ENCODE data around the gene SPAG7.

SPAG7 gene

DNA sequence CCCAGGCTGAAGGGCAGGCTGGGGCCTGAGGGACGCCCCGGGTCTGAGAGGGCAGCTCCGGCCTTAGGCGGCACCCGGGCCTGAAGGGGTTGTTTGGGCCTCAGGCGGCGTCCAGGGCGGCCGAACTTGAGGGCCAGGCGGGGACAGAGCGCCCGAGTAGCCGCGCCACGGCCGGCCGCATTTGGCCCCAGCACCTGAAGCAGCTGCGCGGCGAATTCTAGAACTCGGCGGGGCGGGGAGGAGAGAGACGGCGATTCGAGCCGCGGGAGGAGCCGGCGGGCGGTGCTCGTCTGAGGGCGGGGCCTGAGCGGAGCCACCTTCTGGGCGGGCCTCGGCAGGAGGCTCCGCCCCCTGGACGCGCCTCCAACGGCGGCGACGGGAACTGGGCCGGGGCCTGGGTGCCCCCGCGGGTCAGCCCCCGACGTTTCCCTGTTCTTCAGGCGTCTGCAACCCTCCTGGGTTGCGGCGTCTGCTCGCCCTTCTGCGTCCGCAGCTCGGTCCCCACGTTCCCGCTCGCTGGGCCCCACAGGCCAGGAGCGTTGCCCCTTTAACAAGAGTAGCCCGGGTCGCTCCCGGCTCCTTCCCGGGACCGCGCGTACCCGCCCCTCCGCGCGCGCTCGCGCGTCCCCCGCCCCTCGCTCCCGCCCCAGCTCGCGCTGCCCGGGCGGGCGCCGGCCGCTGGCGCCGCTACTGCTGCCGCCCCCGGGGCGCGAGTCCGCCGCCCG lies 29.8 kb upstream of the SPAG7 start, which contains the start of the genes INCA1 and KIF1C:
Gene INCA1 (minus strand): TSS at position 221 of the 725 bp plus-strand sequence. CDS start 3,085 bp downstream, outside the sequence.
Gene KIF1C (plus strand): TSS at position 649 of the 725 bp plus-strand sequence. CDS start 2,297 bp downstream, outside the sequence.
- Histone ChIP-seq H3K9ac (ENCODE audit: low read depth in 1 of 2, low read length in 2 of 2) (peak within 1 kb of the TSS; percentile 87 to 93), H3K4me3 (ENCODE audit: low read depth in 1 of 2, low read length in 2 of 2) (peak within 1 kb of the TSS; percentile 98), H3K27me3 (ENCODE audit: control insufficient read depth in 1 of 2, insufficient read depth in 2 of 2, low read length in 2 of 2) (no peaks in the 10 kb centered on the region), H3K9me3 (ENCODE audit: control insufficient read depth in 1 of 2, low read length in 2 of 2) (no peaks in the 10 kb centered on the region), H3K4me1 (ENCODE audit: control insufficient read depth in 1 of 2, insufficient read depth in 2 of 2, low read length in 2 of 2) (peaks cover 25 to 27% of the 10 kb centered on the region in 2 donors), H3K36me3 (ENCODE audit: control insufficient read depth in 1 of 2, insufficient read depth in 2 of 2, low read length in 2 of 2) (peaks cover 20% of the 10 kb centered on the region in 2 donors), H3K27ac (ENCODE audit: low read depth, low read length) (peak within 1 kb of the TSS; percentile 90)

DNA sequence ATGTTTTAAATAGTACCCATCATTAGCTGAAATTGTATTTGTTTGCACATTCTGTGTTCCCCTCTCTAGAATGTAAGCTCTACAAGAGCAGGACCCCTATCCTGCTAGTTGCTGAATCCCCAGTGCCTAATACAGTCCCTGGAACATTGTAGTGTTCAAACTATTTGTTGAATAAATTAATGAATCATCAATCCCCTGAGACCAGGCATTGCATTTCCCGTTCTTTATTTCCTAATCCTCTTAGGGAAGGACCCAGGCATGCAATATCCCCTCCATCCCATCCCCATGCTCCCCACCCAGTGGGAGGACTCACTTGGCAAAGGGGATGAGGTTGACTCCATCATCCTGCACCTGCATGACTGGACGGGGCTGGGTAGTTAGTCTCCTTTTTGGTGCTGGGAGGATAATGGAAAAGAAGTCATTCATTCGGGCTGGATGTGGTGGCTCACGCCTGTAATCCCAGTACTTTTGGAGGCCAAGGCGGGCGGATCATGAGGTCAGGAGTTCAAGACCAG lies 26.5 kb upstream of the SPAG7 start:
- no peaks in the 10 kb centered on the region for H3K27me3 ChIP-seq (ENCODE audit: control insufficient read depth in 1 of 2, insufficient read depth in 2 of 2, low read length in 2 of 2)
- no peak overlapping the region for H3K27ac ChIP-seq (ENCODE audit: low read depth, low read length)
- H3K36me3 ChIP-seq (ENCODE audit: control insufficient read depth in 1 of 2, insufficient read depth in 2 of 2, low read length in 2 of 2), result peaks cover 0 to 3% of the 10 kb centered on the region in 2 donors
- no peak overlapping the region for H3K4me3 ChIP-seq (ENCODE audit: low read depth in 1 of 2, low read length in 2 of 2)
- peaks cover 12% of the 10 kb centered on the region in 2 donors for H3K4me1 ChIP-seq (ENCODE audit: control insufficient read depth in 1 of 2, insufficient read depth in 2 of 2, low read length in 2 of 2)
- H3K9ac ChIP-seq (ENCODE audit: low read depth in 1 of 2, low read length in 2 of 2), result no peak overlapping the region
- no peaks in the 10 kb centered on the region for H3K9me3 ChIP-seq (ENCODE audit: control insufficient read depth in 1 of 2, low read length in 2 of 2)

DNA sequence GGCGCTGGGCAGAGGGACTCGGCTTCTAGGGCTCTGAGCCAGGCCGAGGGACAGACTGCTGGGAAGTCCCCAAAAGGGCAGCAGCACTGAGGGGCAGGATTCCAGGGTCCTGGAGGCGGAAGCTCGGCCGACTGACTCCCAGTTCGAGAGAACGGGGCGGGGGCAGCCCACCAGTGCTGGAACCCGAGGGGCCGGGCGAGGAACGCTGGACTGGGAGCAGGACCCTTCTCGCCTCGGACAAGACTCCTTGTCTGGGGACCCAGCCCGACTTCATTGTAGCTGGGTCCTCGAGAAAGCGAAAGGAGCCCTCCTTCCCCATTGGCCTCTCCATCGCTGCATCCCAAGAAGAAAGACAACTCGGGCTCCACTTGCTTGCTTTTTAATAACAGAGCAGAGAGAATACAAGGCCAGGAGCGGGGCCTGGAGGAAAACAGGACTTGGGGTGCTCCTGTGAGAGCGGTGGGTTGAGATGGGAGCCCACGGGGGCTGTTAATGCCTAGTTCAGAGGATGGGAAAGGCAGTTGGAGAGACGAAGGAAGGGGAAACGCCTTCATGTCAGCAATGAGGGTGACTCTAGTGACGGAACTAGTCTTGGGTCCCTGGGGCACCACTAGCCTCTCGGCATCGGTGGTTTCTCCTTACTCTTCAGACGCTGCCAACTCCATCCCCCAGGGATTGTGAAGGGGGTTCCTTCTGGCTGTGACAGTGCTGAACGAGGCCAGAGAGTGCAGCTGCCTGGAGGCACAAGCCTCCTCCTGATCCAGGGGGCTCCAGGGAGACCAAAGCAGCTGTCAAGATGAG lies 20.4 kb upstream of the SPAG7 start:
- Histone ChIP-seq H3K9me3 (ENCODE audit: control insufficient read depth in 1 of 2, low read length in 2 of 2) (no peaks in the 10 kb centered on the region), H3K9ac (ENCODE audit: low read depth in 1 of 2, low read length in 2 of 2) (peak overlapping the region; percentile 90 to 91), H3K4me1 (ENCODE audit: control insufficient read depth in 1 of 2, insufficient read depth in 2 of 2, low read length in 2 of 2) (peaks cover 24 to 25% of the 10 kb centered on the region in 2 donors), H3K27me3 (ENCODE audit: control insufficient read depth in 1 of 2, insufficient read depth in 2 of 2, low read length in 2 of 2) (no peaks in the 10 kb centered on the region), H3K27ac (ENCODE audit: low read depth, low read length) (peak overlapping the region; percentile 94), H3K36me3 (ENCODE audit: control insufficient read depth in 1 of 2, insufficient read depth in 2 of 2, low read length in 2 of 2) (peaks cover 1 to 11% of the 10 kb centered on the region in 2 donors), H3K4me3 (ENCODE audit: low read depth in 1 of 2, low read length in 2 of 2) (peak overlapping the region; percentile 92 to 95)

DNA sequence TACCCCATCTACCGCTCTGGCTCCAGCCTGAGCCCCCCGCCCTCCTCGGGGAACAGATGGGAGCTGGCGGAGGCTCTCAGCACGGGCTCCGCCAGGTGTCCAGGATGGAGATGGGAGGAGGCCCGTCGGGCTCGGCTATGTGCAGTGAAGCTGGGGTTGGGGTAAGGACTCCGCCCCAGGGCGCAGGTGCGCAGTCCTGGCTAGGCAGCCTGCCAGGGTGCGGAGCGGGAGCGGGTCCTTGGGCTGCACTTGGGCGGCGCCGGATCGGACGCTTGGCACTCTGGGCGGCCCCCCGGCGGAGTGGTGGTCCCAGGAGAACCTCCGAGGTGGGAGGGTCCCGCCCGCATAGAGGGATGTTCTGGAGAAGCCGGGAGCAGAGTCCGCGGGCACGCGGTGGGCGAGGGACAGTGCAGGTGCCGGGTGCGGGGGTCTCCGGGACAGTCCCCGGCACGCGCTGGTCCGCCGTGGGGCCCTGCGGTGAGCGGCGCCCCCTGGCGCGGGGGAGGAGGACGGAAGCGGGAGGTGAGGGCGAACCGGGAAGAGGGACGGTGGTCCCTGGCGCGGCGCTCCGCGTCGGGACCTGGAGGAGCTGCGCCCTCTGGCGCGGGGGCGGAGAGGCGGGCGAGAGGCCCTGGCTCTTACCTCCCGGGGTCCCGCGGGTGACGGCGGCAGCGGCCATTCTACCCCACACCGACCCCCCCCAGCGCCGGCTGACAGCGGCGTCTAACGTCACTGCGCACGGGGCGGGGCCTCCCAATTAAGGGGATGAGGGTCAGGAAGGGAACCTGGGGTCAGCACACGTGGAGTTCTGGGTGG lies 19.5 kb upstream of the SPAG7 start, which contains the start of gene CAMTA2:
Gene CAMTA2 (minus strand): TSS at position 725 of the 816 bp plus-strand sequence. CDS start 1,453 bp downstream, outside the sequence.
- peak within 1 kb of the TSS; percentile 94 for H3K27ac ChIP-seq (ENCODE audit: low read depth, low read length)
- H3K9ac ChIP-seq (ENCODE audit: low read depth in 1 of 2, low read length in 2 of 2), result peak within 1 kb of the TSS; percentile 90 to 91
- H3K27me3 ChIP-seq (ENCODE audit: control insufficient read depth in 1 of 2, insufficient read depth in 2 of 2, low read length in 2 of 2), result no peaks in the 10 kb centered on the region
- no peaks in the 10 kb centered on the region for H3K9me3 ChIP-seq (ENCODE audit: control insufficient read depth in 1 of 2, low read length in 2 of 2)
- peaks cover 5 to 19% of the 10 kb centered on the region in 2 donors for H3K36me3 ChIP-seq (ENCODE audit: control insufficient read depth in 1 of 2, insufficient read depth in 2 of 2, low read length in 2 of 2)
- peak within 1 kb of the TSS; percentile 92 to 95 for H3K4me3 ChIP-seq (ENCODE audit: low read depth in 1 of 2, low read length in 2 of 2)
- H3K4me1 ChIP-seq (ENCODE audit: control insufficient read depth in 1 of 2, insufficient read depth in 2 of 2, low read length in 2 of 2), result peaks cover 24 to 25% of the 10 kb centered on the region in 2 donors

DNA sequence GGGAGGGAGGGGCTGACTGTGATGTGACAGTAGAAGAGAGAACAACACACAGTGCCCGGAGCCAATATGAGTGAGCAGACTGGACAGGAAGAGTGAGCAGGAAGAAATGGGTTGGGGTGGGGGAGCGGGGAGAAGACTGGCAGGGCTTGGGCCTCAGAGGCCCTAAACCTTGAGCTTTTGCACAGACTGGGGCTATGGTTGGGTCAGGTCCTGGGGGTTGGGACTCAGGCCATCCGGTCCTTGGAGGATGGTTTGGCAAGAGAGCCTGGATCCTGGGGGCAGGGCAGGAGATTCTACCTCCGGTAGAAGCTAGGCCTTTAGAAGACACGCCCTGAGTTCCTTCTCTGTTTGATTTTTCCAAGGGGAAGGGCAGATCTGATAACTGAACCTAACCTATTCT lies 18.8 kb upstream of the SPAG7 start:
- peaks cover 5 to 26% of the 10 kb centered on the region in 2 donors for H3K36me3 ChIP-seq (ENCODE audit: control insufficient read depth in 1 of 2, insufficient read depth in 2 of 2, low read length in 2 of 2)
- H3K9ac ChIP-seq (ENCODE audit: low read depth in 1 of 2, low read length in 2 of 2), result peak overlapping the region; percentile 90 to 91
- no peaks in the 10 kb centered on the region for H3K9me3 ChIP-seq (ENCODE audit: control insufficient read depth in 1 of 2, low read length in 2 of 2)
- H3K27ac ChIP-seq (ENCODE audit: low read depth, low read length), result peak overlapping the region; percentile 94
- no peaks in the 10 kb centered on the region for H3K27me3 ChIP-seq (ENCODE audit: control insufficient read depth in 1 of 2, insufficient read depth in 2 of 2, low read length in 2 of 2)
- peak overlapping the region; percentile 92 to 95 for H3K4me3 ChIP-seq (ENCODE audit: low read depth in 1 of 2, low read length in 2 of 2)
- H3K4me1 ChIP-seq (ENCODE audit: control insufficient read depth in 1 of 2, insufficient read depth in 2 of 2, low read length in 2 of 2), result peaks cover 24 to 25% of the 10 kb centered on the region in 2 donors

DNA sequence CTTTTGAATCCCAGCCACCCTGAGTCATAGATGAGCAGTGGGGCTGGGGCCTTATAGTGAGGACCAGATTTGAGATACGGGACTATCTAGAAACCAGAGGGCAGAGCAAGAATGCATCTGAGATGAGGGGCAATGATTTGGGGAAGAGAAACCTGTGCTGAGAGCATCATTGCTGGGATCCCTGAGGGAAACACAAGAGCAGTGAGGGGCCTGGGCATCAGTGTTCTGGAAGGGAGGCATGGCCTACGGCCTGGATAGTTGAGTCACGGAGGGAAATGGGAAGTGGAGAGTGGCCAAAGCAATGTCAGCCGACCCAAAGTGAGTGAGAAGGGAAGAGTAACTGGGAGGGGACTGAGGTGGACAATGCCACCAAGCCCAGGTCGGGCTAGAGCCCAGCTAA lies 14.7 kb upstream of the SPAG7 start:
- peaks cover 18 to 19% of the 10 kb centered on the region in 2 donors for H3K4me1 ChIP-seq (ENCODE audit: control insufficient read depth in 1 of 2, insufficient read depth in 2 of 2, low read length in 2 of 2)
- no peaks in the 10 kb centered on the region for H3K9me3 ChIP-seq (ENCODE audit: control insufficient read depth in 1 of 2, low read length in 2 of 2)
- no peak overlapping the region for H3K4me3 ChIP-seq (ENCODE audit: low read depth in 1 of 2, low read length in 2 of 2)
- H3K27ac ChIP-seq (ENCODE audit: low read depth, low read length), result no peak overlapping the region
- no peak overlapping the region for H3K9ac ChIP-seq (ENCODE audit: low read depth in 1 of 2, low read length in 2 of 2)
- H3K36me3 ChIP-seq (ENCODE audit: control insufficient read depth in 1 of 2, insufficient read depth in 2 of 2, low read length in 2 of 2), result peaks cover 27 to 50% of the 10 kb centered on the region in 2 donors
- no peaks in the 10 kb centered on the region for H3K27me3 ChIP-seq (ENCODE audit: control insufficient read depth in 1 of 2, insufficient read depth in 2 of 2, low read length in 2 of 2)

DNA sequence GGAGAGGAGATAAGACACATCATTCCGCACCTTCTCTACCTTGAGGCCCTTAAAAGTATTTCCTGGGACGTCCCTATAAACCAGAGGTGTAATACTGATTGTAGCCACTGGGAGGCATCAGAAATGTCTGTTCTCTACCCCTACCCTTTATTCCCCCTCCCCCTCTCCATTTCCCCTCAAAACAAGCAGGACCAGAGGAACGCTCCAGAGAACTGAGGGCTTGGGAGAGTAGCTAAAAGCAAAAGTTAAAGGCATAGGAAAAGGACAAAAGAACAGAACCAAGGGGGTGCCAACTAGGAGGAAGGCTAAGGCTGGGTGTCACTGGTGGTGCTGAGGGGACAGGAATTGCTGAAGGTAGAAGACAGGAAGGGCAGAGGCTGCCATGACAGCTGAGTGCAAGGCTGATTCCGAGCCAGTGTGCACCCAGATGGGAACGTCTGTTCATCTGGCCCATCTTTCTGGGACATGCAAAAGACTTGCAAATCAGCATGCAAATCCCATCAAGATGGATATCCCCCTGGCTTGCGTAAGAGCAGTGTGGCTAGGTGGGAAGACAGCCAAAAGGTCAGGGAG lies 13.1 kb upstream of the SPAG7 start:
- H3K27ac ChIP-seq (ENCODE audit: low read depth, low read length), result no peak overlapping the region
- H3K4me1 ChIP-seq (ENCODE audit: control insufficient read depth in 1 of 2, insufficient read depth in 2 of 2, low read length in 2 of 2), result peaks cover 6 to 7% of the 10 kb centered on the region in 2 donors
- H3K9me3 ChIP-seq (ENCODE audit: control insufficient read depth in 1 of 2, low read length in 2 of 2), result no peaks in the 10 kb centered on the region
- H3K36me3 ChIP-seq (ENCODE audit: control insufficient read depth in 1 of 2, insufficient read depth in 2 of 2, low read length in 2 of 2), result peaks cover 31 to 58% of the 10 kb centered on the region in 2 donors
- peak overlapping the region in 1 of 2 donors; percentile 37 for H3K9ac ChIP-seq (ENCODE audit: low read depth in 1 of 2, low read length in 2 of 2)
- no peak overlapping the region for H3K4me3 ChIP-seq (ENCODE audit: low read depth in 1 of 2, low read length in 2 of 2)
- no peaks in the 10 kb centered on the region for H3K27me3 ChIP-seq (ENCODE audit: control insufficient read depth in 1 of 2, insufficient read depth in 2 of 2, low read length in 2 of 2)

DNA sequence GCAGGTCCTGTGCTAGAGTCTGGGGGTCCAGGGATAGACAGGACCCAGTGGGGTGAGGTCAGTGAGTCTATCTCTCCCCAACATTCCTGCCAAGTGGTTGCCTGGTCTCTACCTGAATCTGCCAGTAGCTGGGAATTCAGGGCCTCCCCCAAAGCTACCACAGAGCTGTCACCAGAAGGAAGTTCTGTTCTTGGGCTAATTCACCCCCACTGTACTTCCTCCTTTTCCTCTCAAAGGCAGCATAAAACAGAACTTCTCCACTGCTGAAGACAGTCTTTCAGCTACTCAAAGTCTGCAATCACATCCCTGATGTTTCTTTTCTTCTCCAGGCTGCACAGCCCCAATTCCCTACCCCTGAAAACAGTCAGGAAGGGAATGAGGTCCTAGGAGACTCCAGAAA lies 11.1 kb upstream of the SPAG7 start:
- Histone ChIP-seq H3K4me3 (ENCODE audit: low read depth in 1 of 2, low read length in 2 of 2) (no peak overlapping the region), H3K9me3 (ENCODE audit: control insufficient read depth in 1 of 2, low read length in 2 of 2) (no peaks in the 10 kb centered on the region), H3K27me3 (ENCODE audit: control insufficient read depth in 1 of 2, insufficient read depth in 2 of 2, low read length in 2 of 2) (no peaks in the 10 kb centered on the region), H3K36me3 (ENCODE audit: control insufficient read depth in 1 of 2, insufficient read depth in 2 of 2, low read length in 2 of 2) (peaks cover 43 to 68% of the 10 kb centered on the region in 2 donors), H3K4me1 (ENCODE audit: control insufficient read depth in 1 of 2, insufficient read depth in 2 of 2, low read length in 2 of 2) (peaks cover 5 to 6% of the 10 kb centered on the region in 2 donors), H3K27ac (ENCODE audit: low read depth, low read length) (no peak overlapping the region), H3K9ac (ENCODE audit: low read depth in 1 of 2, low read length in 2 of 2) (no peak overlapping the region)

DNA sequence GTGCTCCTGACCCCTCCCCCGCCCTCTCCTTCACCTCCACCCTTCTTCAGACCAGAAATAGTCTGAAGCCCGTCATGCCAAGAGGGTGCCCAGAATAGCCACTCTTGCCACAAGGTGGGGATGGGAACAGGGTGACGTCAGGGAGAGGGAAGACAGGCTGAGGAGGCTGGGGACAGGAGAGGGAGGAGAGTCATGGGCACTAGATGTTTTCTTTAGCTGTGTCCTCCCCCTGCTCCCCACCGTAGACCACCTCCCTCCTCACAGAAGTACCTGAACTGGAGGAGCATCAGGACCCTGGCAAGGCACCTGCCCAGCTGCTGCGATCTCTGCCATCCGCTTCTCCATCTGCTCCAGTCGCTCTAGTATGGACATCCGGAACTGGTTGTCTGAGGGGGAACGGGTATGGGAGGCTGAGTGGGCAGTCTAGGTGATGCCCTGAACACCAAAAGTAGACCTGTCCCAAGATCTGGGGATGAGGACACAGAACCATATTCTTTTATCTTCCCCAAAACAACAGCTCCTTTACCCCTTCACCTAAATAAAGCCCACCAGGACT lies 6.6 kb upstream of the SPAG7 start:
- Histone ChIP-seq H3K27ac (ENCODE audit: low read depth, low read length) (no peak overlapping the region), H3K9ac (ENCODE audit: low read depth in 1 of 2, low read length in 2 of 2) (no peak overlapping the region), H3K4me1 (ENCODE audit: control insufficient read depth in 1 of 2, insufficient read depth in 2 of 2, low read length in 2 of 2) (peaks cover 0 to 4% of the 10 kb centered on the region in 2 donors), H3K36me3 (ENCODE audit: control insufficient read depth in 1 of 2, insufficient read depth in 2 of 2, low read length in 2 of 2) (peaks cover 44 to 81% of the 10 kb centered on the region in 2 donors), H3K27me3 (ENCODE audit: control insufficient read depth in 1 of 2, insufficient read depth in 2 of 2, low read length in 2 of 2) (no peaks in the 10 kb centered on the region), H3K9me3 (ENCODE audit: control insufficient read depth in 1 of 2, low read length in 2 of 2) (no peaks in the 10 kb centered on the region), H3K4me3 (ENCODE audit: low read depth in 1 of 2, low read length in 2 of 2) (no peak overlapping the region)

Data from duodenal mucosa (tissue), 2 donors.